Limb (tissue), 2 donors: Measurements from ENCODE around the gene PCBP3.
"Not testable (repeated sequence)": the region's sequence is repeated elsewhere in the genome, so short reads cannot be mapped to it uniquely, and the experiment has no call there.

Experiments
- DNase-seq, 2 donors: peaks; one replicate each; pipeline ENCODE4 v3.0.0-alpha.2; 2016; ENCODE audit errors: extremely low spot score in 2 of 2

The PCBP3 gene

GRCh38 chr21:45889961-45890360, 246.4 kb downstream of the PCBP3 start:
- no peak for DNase-seq

- no peak for DNase-seq
Observed at GRCh38 chr21:45891388-45892155, 248.0 kb downstream of the PCBP3 start.

GRCh38 chr21:45892156-45892915, 248.8 kb downstream of the PCBP3 start:
- no peak for DNase-seq

- no peak for DNase-seq
Observed at GRCh38 chr21:45892916-45893739, 249.6 kb downstream of the PCBP3 start.

GRCh38 chr21:45893740-45894449, 250.4 kb downstream of the PCBP3 start:
- no peak for DNase-seq

- no peak for DNase-seq
Observed at GRCh38 chr21:45894450-45894825, 250.9 kb downstream of the PCBP3 start.

- no peak for DNase-seq
Observed at GRCh38 chr21:45894906-45895777, 251.6 kb downstream of the PCBP3 start.

- no peak for DNase-seq
Observed at GRCh38 chr21:45895778-45896370, 252.3 kb downstream of the PCBP3 start.

GRCh38 chr21:45896431-45896830, 252.9 kb downstream of the PCBP3 start:
- DNase-seq = not testable (repeated sequence)

- DNase-seq = no peak
Observed at GRCh38 chr21:45897191-45898027, 253.9 kb downstream of the PCBP3 start.

GRCh38 chr21:45898028-45898350, 254.5 kb downstream of the PCBP3 start:
- DNase-seq = no peak

- DNase-seq = no peak
Observed at GRCh38 chr21:45898781-45899180, 255.3 kb downstream of the PCBP3 start.

- DNase-seq = no peak
Observed at GRCh38 chr21:45899317-45900033, 255.9 kb downstream of the PCBP3 start.

- DNase-seq = no peak
Observed at GRCh38 chr21:45900034-45900868, 256.7 kb downstream of the PCBP3 start.

GRCh38 chr21:45901061-45901690, 257.7 kb downstream of the PCBP3 start:
- no peak for DNase-seq

GRCh38 chr21:45902292-45902995, 258.9 kb downstream of the PCBP3 start:
- no peak for DNase-seq

GRCh38 chr21:45905196-45905595, 261.7 kb downstream of the PCBP3 start:
- no peak for DNase-seq
